Neutrophil (primary cell): ENCODE measurements around the gene MAN2B2.

Experiments used
- H3K27ac ChIP-seq: fragments of 200-600 bp; sonication (generic); 2 replicates; pipeline ENCODE4 v1.5.1; 2016; ENCODE audit warnings: mild to moderate bottlenecking, moderate library complexity
- H3K27me3 ChIP-seq: fragments of 200-600 bp; sonication (generic); 2 replicates; pipeline ENCODE4 v1.6.0; 2016; ENCODE audit warnings: mild to moderate bottlenecking
- H3K36me3 ChIP-seq: fragments of 200-600 bp; sonication (generic); 2 replicates; pipeline ENCODE4 v1.5.1; 2017
- H3K4me1 ChIP-seq, 2 experiments: fragments of 200-600 bp in 1 of 2; sonication (generic) in 1 of 2; 1 replicate in 1 of 2; 2 replicates in 1 of 2; pipeline versions ENCODE4 v1.5.1 to v1.6.1; 2013 to 2016; ENCODE audit warnings: low read depth in 1 of 2, low read length in 1 of 2, mild to moderate bottlenecking in 1 of 2, moderate library complexity in 1 of 2; ENCODE audit not compliant: control insufficient read depth in 1 of 2, insufficient read depth in 1 of 2
- H3K4me3 ChIP-seq, 2 experiments: fragments of 200-600 bp in 1 of 2; sonication (generic) in 1 of 2; 1 replicate in 1 of 2; 2 replicates in 1 of 2; pipeline ENCODE4 v1.5.1; 2013 to 2016; ENCODE audit warnings: low read depth in 1 of 2, low read length in 1 of 2, mild to moderate bottlenecking in 1 of 2, moderate library complexity in 1 of 2
- H3K9me3 ChIP-seq: fragments of 200-600 bp; sonication (generic); 2 replicates; pipeline ENCODE4 v1.5.1; 2016
- CTCF ChIP-seq: fragments of 200-600 bp; sonication (generic); IDR thresholded peaks from 2 replicates; pipeline ENCODE4 v1.5.1; 2016; ENCODE audit warnings: antibody characterized with exemption

MAN2B2 gene

GRCh38 chr4:6609415-6610079 is 34.6 kb downstream of the MAN2B2 start:
- no peak for TF ChIP-seq CTCF
- no peaks in the 10 kb centered on the region for H3K4me1 ChIP-seq
- H3K36me3 ChIP-seq: peaks cover 99% of the 10 kb centered on the region
- no peak overlapping the region for H3K27ac ChIP-seq
- H3K27me3 ChIP-seq: no peaks in the 10 kb centered on the region
- no peaks in the 10 kb centered on the region for H3K9me3 ChIP-seq
- no peak overlapping the region for H3K4me3 ChIP-seq

GRCh38 chr4:6610856-6611430 is 36.0 kb downstream of the MAN2B2 start:
- Histone ChIP-seq H3K27me3 (no peaks in the 10 kb centered on the region), H3K4me3 (no peak overlapping the region)

GRCh38 chr4:6612961-6613675 is 38.1 kb downstream of the MAN2B2 start:
- H3K36me3 ChIP-seq: peaks cover 99% of the 10 kb centered on the region
- H3K27me3 ChIP-seq: no peaks in the 10 kb centered on the region
- H3K4me1 ChIP-seq: no peaks in the 10 kb centered on the region
- TF ChIP-seq CTCF: no peak
- no peak overlapping the region for H3K27ac ChIP-seq
- H3K9me3 ChIP-seq: no peaks in the 10 kb centered on the region
- H3K4me3 ChIP-seq: no peak overlapping the region

More at GRCh38 chr4:6610856-6611430, 36.0 kb downstream of the MAN2B2 start:
- Histone ChIP-seq H3K9me3 (no peaks in the 10 kb centered on the region), H3K27ac (no peak overlapping the region), H3K36me3 (peaks cover 99% of the 10 kb centered on the region), H3K4me1 (no peaks in the 10 kb centered on the region)
- no peak for TF ChIP-seq CTCF

GRCh38 chr4:6613676-6614651 is 39.0 kb downstream of the MAN2B2 start:
- Histone ChIP-seq H3K27ac (no peak overlapping the region), H3K9me3 (no peaks in the 10 kb centered on the region), H3K36me3 (peaks cover 99% of the 10 kb centered on the region), H3K27me3 (no peaks in the 10 kb centered on the region), H3K4me1 (no peaks in the 10 kb centered on the region), H3K4me3 (no peak overlapping the region)
- TF ChIP-seq CTCF: no peak

- H3K36me3 ChIP-seq: peaks cover 99% of the 10 kb centered on the region
- TF ChIP-seq CTCF: no peak
- no peaks in the 10 kb centered on the region for H3K9me3 ChIP-seq
These were observed 39.8 kb downstream of the MAN2B2 start for GRCh38 chr4:6614701-6615230.

More at GRCh38 chr4:6614701-6615230, 39.8 kb downstream of the MAN2B2 start:
- no peak overlapping the region for H3K27ac ChIP-seq
- no peak overlapping the region for H3K4me3 ChIP-seq
- H3K4me1 ChIP-seq: no peaks in the 10 kb centered on the region
- no peaks in the 10 kb centered on the region for H3K27me3 ChIP-seq
